Mucosa of gallbladder (tissue), 1 donor: ENCODE results near the gene ZDHHC6. TPM values are rescaled to one million over a fixed set of nuclear protein-coding genes. Genes with fewer than 3 reads are reported as not detected.
"Not testable (repeated sequence)": the region's sequence is repeated elsewhere in the genome, so short reads cannot be mapped to it uniquely, and the experiment has no call there.

ENCODE experiments used
- DNase-seq: peaks from one replicate; pipeline ENCODE4 v3.0.0-alpha.2; 2020; ENCODE audit warnings: low spot score
- total RNA-seq: library from RNA; stranded (reverse); gene quantifications from one replicate; pipeline ENCODE4 v1.2.1, GENCODE V29; 2021
- donor health status: DM: no; HTN: no; CAD: no.

Gene ZDHHC6
- total RNA-seq, 1 donor from 2014 or later, result 34.2 TPM

- DNase-seq, result no peak
These were observed 459 bp downstream of the ZDHHC6 start for GRCh38 chr10:112446055-112446854.

GRCh38 chr10:112442063-112442462 lies 4.7 kb downstream of the ZDHHC6 start:
- DNase-seq, result no peak

GRCh38 chr10:112441520-112441919 lies 5.2 kb downstream of the ZDHHC6 start:
- DNase-seq, result no peak

GRCh38 chr10:112438356-112438755 lies 8.4 kb downstream of the ZDHHC6 start:
- DNase-seq, result no peak

DNA sequence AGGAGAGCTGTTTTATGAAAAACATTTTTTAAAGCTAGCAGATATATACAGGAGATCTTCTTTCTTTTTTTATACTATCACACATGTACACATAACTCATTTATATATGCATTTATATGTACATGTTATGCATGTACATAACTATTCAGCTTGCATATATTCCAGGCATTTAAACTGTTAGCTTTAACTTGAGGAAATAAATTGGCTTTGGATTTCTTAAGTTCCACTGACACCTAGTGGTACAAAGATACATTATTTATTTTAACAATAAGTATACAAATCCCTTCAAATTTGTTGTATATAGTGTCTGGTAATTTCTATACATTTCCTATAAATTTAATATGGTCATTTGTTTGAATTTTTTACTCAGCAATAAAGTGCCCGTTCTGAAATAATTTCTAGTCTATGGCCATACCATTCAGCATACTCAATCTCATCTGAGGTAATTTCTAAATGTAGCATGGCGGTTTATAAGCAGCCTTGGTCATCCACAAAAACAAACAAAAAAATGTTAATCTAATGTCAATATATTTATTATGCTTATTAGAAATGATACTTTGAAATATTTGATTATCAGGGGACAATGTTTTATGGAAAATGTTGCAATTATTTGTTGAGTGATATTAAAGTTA lies 11.6 kb downstream of the ZDHHC6 start:
- no peak for DNase-seq

DNA sequence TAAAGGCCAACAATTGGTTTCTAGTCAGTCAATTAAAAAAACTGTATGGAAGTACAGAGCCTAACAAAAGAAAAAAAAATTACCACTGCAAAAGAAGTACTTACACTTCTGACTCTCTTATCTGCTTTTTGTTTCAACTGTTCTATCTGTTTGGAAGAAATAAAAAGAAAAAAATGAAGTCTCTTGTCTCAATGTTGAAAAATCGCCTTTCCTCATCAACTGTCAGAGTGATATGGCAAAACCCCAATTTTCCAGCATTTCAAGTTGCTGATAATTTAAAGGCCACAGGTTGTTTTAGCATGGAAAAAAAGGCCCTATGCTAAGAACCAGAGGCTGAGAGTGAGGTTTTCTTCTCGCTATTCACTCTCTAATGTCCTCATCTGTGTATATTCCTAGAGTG lies 13.6 kb downstream of the ZDHHC6 start:
- no peak for DNase-seq

DNA sequence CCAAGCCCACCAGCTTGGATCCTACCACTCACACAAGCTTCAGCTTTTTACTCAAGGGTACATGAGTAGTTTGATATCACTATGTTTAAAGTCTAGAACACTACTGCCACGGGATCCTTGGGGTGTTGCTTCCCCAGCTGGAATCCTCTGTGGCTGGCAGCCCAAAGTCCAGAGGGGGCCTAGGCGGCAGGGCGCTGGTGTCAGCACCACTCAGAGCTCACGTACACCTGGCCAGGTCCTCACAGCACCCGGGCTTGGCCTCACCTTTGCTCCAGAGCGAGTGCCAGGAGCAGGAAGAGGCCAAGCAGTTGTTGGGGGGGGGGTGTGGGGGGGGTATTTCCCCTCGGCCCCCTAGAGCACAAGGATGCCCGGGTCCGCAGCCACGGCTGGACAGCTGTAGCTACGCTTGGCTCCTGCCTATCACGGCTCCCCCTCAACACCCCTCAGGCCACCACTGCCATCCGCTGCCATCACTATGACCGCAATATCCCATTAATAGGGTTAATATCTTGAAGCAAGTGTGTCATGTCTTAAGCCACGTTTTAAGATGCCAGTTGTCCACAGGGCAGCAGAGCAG lies 17.0 kb downstream of the ZDHHC6 start:
- no peak for DNase-seq

- DNase-seq, result no peak
These were observed 17.6 kb downstream of the ZDHHC6 start for GRCh38 chr10:112429147-112429546.

GRCh38 chr10:112426111-112426510 lies 20.6 kb downstream of the ZDHHC6 start:
- DNase-seq, result no peak

DNA sequence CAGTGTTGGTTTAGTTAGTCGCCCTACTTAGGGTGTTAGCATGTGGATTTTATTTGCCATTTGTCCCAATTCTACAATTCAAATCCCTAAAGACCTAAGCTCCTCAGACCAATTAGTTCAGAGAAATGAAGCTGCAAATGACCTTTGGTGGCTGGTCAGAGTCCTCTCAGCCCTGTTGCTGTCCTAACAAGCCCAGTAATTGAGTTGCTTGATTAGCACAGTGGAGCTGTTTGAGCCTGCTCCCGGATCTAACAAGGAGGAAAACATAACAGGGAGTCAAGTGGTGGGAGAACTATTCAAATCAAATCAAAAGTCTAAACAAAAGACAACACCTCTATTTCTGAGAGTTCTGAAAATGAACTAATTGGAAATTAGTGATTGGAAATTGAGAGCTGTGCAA lies 22.1 kb downstream of the ZDHHC6 start:
- no peak for DNase-seq

DNA sequence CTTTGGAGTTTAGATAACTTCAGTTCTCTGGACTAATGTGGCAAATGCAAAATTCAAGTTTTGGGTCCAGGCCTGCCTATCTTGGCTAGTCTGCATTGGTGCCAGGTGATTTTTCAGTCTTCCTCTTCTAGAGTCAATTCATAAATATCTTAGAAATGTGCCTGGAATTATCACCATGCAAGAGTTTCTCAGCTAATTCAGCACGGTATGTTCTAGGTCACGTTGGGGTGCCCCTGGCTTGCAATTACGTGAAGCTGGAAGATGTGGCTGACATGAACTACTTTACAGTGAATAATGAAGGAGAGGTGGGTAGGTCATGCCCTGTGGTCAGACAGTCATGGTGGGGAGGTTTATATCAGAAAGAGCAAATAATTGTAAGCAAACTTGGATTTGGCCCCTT lies 25.0 kb downstream of the ZDHHC6 start:
- DNase-seq, result no peak

DNA sequence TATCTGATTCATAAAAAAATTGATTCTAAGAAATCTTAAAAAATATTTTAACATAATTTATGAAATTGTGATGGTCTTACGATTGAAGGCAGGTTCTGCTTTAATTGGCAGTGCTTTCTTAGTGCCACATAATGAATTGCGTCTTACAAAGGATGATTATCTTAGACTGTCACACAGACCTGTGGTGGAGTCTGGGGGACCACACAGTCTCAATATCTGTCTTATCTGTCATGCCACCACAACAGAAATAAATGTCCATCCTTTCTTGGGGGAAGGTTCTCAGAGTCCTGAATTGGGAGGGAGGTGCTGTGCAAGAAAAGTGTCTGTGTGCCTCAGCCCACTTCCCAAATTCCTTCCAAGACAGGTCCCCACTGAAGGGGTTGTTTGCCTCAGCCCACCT lies 34.0 kb downstream of the ZDHHC6 start:
- DNase-seq, result no peak

DNA sequence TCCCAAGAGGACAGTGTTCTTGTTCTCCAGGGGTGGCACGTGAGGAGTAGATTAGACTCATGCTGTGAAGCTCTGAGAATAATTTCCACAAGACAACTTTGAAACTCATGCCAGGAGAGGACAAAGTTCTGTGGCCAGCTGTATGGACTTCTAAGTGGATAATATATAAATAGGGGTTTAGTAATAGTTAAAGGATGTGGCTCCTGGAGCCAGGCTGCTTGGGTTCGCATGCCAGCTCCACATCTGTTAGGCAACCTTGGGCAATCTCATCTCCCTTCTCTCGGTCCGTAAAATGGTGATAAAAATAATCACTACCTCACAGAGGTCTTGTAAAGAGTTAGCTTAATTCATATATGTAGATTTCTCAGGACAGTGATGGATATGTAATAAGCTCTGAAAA lies 37.0 kb downstream of the ZDHHC6 start:
- no peak for DNase-seq

DNA sequence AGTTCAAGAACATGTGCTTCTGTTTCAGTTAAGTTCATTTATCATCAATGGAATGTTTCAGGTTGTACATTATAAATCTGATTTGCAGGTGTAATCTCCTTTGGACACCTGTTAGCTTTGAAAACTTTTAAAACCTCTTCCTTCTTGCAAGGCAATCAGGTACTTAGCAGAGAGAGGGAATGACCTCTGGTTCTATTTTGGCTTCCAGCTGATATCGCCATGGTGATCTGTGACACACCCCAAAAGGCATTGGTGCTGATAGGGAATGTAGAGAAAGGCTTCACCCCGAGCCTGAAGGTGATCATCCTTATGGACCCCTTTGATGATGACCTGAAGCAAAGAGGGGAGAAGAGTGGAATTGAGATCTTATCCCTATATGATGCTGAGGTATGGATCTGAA lies 37.4 kb downstream of the ZDHHC6 start:
- DNase-seq, result no peak

DNA sequence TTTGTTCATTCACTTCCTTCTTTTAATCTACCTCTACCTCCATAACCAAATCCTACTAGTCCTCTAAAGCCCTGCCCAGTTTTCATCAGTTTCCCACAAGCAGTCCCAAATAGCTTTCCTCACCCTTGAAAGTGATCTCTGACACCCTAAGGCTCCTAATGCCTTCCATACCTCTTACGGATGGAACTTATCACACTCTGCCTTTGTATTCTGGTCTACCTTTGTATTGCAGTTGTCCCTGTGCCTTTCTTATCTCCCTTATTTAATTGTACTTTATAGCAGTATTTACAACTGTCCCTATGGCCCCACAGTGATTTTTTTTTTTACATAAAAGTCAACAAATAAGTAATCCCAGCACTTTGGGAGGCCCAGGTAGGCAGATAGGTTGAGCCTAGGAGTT lies 39.0 kb downstream of the ZDHHC6 start:
- no peak for DNase-seq

DNA sequence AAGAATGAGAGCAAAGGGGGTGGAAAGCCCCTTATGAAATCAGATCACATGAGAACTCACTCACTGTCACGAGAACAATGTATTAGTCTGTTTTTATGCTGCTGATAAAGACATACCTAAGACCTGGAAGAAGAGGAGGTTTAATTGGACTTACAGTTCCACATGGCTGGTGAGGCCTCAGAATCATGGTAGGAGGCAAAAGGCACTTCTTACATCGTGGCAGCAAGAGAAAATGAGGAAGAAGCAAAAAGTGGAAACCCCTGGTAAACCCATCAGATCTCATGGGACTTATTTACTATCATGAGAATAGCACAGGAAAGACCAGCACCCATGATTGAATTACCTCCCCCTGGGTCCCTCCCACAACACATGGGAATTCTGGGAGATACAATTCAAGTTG lies 39.9 kb downstream of the ZDHHC6 start:
- not testable (repeated sequence) for DNase-seq

DNA sequence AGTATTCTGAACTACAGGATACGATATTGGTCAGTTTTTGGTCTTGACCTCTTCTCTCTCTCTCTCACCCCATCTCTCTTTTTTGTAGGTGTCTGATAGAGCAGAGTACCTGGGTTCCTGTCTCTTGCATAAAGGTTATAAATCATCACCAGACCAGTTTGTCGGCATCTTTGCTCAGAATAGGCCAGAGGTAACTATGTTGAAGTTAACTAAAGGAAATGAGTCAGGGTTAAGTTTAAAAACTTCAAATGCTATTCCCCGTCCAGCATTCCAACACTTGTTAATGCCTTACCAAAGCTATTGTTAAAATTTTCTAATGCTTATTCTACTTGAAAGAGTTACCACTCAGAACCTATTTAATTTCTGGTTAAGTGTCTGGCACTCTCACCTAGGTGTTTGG lies 42.1 kb downstream of the ZDHHC6 start:
- DNase-seq, result no peak

DNA sequence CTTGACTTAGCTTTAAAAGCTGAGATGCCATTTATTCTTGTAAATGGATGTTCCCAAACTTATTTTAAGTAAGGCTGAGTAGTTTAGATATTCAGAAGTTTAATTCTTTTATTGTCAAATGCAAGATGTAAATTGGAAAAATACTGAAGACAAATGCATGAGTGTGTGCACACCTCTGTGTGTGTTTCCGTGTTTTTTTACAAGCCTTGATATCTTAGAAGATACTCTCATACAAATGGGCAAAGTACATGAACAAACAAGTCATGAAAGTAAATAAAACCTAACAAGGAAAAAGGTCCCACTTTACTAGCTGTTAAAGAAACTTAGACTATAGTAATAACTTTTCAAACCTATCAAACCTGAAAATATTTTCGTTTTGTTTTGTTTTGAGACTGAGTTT lies 43.8 kb downstream of the ZDHHC6 start:
- DNase-seq, result no peak

GRCh38 chr10:112397592-112397991 lies 49.1 kb downstream of the ZDHHC6 start:
- DNase-seq, result no peak

- DNase-seq, result no peak
These were observed 50.7 kb downstream of the ZDHHC6 start for GRCh38 chr10:112395809-112396530.

GRCh38 chr10:112394475-112394875 lies 52.2 kb downstream of the ZDHHC6 start:
- peak; percentile 50 for DNase-seq

DNA sequence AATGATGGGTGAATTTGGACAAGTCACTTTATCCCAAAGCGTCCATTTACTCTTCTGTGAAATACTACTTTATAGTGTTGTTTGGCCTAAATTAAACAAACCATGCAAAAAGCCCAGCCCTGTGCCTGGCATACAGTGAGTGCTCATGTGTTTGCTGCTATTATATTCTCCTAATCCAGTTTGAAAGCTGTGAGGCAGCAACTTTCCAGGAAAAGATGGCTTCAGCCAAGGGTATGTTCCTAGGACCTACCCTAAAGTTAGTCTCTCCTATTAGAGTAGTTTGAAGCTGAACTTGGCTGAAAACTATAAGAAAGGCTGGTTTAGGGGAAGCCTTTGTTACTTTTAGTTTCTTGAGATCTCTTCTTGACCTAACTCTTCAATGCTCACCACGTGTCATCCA lies 52.9 kb downstream of the ZDHHC6 start:
- no peak for DNase-seq

DNA sequence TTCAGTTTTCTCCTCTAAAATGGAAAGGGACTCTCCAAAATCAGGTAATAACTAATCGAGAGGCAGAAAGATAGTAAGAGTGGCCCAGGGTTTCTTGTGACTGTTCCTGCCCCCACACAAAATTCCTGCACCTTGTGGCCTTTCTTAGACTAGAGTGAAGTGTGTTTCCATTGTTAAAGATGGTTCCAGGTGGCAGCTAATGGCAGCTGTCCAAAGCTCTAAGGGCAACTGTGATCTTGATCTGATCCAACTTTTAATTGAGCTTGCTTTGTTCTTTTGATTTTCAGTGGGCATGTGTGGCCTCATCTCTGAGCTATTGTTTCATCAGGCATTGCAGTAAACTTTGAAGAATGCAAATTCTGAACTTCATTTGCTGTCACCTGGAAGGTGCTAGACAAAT lies 53.4 kb downstream of the ZDHHC6 start:
- DNase-seq, result peak; percentile 43
